ENCODE results near the gene ZMYND11.

Gene ZMYND11

GRCh38 chr10:227014-227413 is 91.8 kb downstream of the ZMYND11 start:
- H3K27me3 ChIP-seq (ENCODE audit: insufficient read depth, poor library complexity, severe bottlenecking) = no peaks in the 10 kb centered on the region
- DNase-seq (ENCODE audit: low read depth in 1 of 2, low spot score in 1 of 2) = no peak
- no peak overlapping the region for H3K4me3 ChIP-seq (replicated peaks; ENCODE audit: insufficient read depth, low read length)
- no peak overlapping the region for H3K27ac ChIP-seq (replicated peaks)
- TF ChIP-seq REST (IDR thresholded peaks at IDR 0.05; ENCODE audit: insufficient replicate concordance, low read depth) = no peak
- TF ChIP-seq SPI1 (IDR thresholded peaks at IDR 0.05; ENCODE audit: borderline replicate concordance, low read depth) = no peak
- no peak for TF ChIP-seq GABPA (IDR thresholded peaks at IDR 0.05; ENCODE audit: low read depth)
- no peak for TF ChIP-seq CTCF (IDR thresholded peaks at IDR 0.05; ENCODE audit: insufficient read depth, low read length)
- TF ChIP-seq POLR2AphosphoS5 (IDR thresholded peaks at IDR 0.05; ENCODE audit: low read depth) = no peak

- H3K27me3 ChIP-seq (ENCODE audit: insufficient read depth, poor library complexity, severe bottlenecking) = no peaks in the 10 kb centered on the region
- H3K27ac ChIP-seq (replicated peaks) = no peak overlapping the region
- no peak overlapping the region for H3K4me3 ChIP-seq (replicated peaks; ENCODE audit: insufficient read depth, low read length)
- TF ChIP-seq REST (IDR thresholded peaks at IDR 0.05; ENCODE audit: insufficient replicate concordance, low read depth) (no peak), GABPA (IDR thresholded peaks at IDR 0.05; ENCODE audit: low read depth) (no peak), SPI1 (IDR thresholded peaks at IDR 0.05; ENCODE audit: borderline replicate concordance, low read depth) (no peak), POLR2AphosphoS5 (IDR thresholded peaks at IDR 0.05; ENCODE audit: low read depth) (no peak), CTCF (IDR thresholded peaks at IDR 0.05; ENCODE audit: insufficient read depth, low read length) (no peak)
- no peak for DNase-seq (ENCODE audit: low read depth in 1 of 2, low spot score in 1 of 2)
These were observed 93.1 kb downstream of the ZMYND11 start for GRCh38 chr10:228366-228765.

GRCh38 chr10:230758-231157 is 95.5 kb downstream of the ZMYND11 start:
- no peak for DNase-seq (ENCODE audit: low read depth in 1 of 2, low spot score in 1 of 2)
- TF ChIP-seq SPI1 (IDR thresholded peaks at IDR 0.05; ENCODE audit: borderline replicate concordance, low read depth) (no peak), GABPA (IDR thresholded peaks at IDR 0.05; ENCODE audit: low read depth) (no peak), CTCF (IDR thresholded peaks at IDR 0.05; ENCODE audit: insufficient read depth, low read length) (no peak), REST (IDR thresholded peaks at IDR 0.05; ENCODE audit: insufficient replicate concordance, low read depth) (no peak), POLR2AphosphoS5 (IDR thresholded peaks at IDR 0.05; ENCODE audit: low read depth) (no peak)
- H3K4me3 ChIP-seq (replicated peaks; ENCODE audit: insufficient read depth, low read length) = no peak overlapping the region
- no peak overlapping the region for H3K27ac ChIP-seq (replicated peaks)
- H3K27me3 ChIP-seq (ENCODE audit: insufficient read depth, poor library complexity, severe bottlenecking) = no peaks in the 10 kb centered on the region

Data from HL-60 (cell line).